ENCODE data around the gene HSD17B3.
"Not testable (repeated sequence)": the region's sequence is repeated elsewhere in the genome, so short reads cannot be mapped to it uniquely, and the experiment has no call there.

HSD17B3 gene

GRCh38 chr9:96302021-96302420 is at the start of gene HSD17B3:
Gene HSD17B3 (minus strand): TSS chr9:96302176. CDS start chr9:96302104, 72 bp downstream.
- no peak for DNase-seq

GRCh38 chr9:96350866-96351265 is 48.9 kb upstream of the HSD17B3 start:
- no peak for DNase-seq

GRCh38 chr9:96348261-96348660 is 46.3 kb upstream of the HSD17B3 start:
- no peak for DNase-seq

GRCh38 chr9:96345551-96345950 is 43.6 kb upstream of the HSD17B3 start:
- DNase-seq = no peak

- DNase-seq = no peak
These were observed 42.6 kb upstream of the HSD17B3 start for GRCh38 chr9:96344458-96345180.

GRCh38 chr9:96343515-96344360 is 41.8 kb upstream of the HSD17B3 start:
- DNase-seq = no peak

GRCh38 chr9:96342571-96343245 is 40.7 kb upstream of the HSD17B3 start:
- DNase-seq = no peak

GRCh38 chr9:96340707-96341106 is 38.7 kb upstream of the HSD17B3 start:
- DNase-seq = no peak

- no peak for DNase-seq
These were observed 36.3 kb upstream of the HSD17B3 start for GRCh38 chr9:96338299-96338698.

GRCh38 chr9:96333958-96334357 is 32.0 kb upstream of the HSD17B3 start:
- no peak for DNase-seq

- no peak for DNase-seq
These were observed 29.4 kb upstream of the HSD17B3 start for GRCh38 chr9:96331236-96331947.

- DNase-seq = no peak
These were observed 25.8 kb upstream of the HSD17B3 start for GRCh38 chr9:96327694-96328352.

- DNase-seq = no peak
These were observed 21.2 kb upstream of the HSD17B3 start for GRCh38 chr9:96323169-96323568.

- not testable (repeated sequence) for DNase-seq
These were observed 20.8 kb upstream of the HSD17B3 start for GRCh38 chr9:96322736-96323135.

- DNase-seq = not testable (repeated sequence)
These were observed 20.2 kb upstream of the HSD17B3 start for GRCh38 chr9:96322210-96322609.

GRCh38 chr9:96321515-96321914 is 19.5 kb upstream of the HSD17B3 start:
- no peak for DNase-seq

GRCh38 chr9:96320749-96321280 is 18.8 kb upstream of the HSD17B3 start:
- no peak for DNase-seq

- no peak for DNase-seq
These were observed 17.1 kb upstream of the HSD17B3 start for GRCh38 chr9:96318921-96319565.

- no peak for DNase-seq
These were observed 15.5 kb upstream of the HSD17B3 start for GRCh38 chr9:96317335-96317980.

GRCh38 chr9:96309850-96310249 is 7.9 kb upstream of the HSD17B3 start:
- DNase-seq = no peak

GRCh38 chr9:96306958-96307357 is 5.0 kb upstream of the HSD17B3 start:
- not testable (repeated sequence) for DNase-seq
